Osteocyte (in vitro differentiated cells): ENCODE measurements around the gene ZHX3. TPM values are rescaled to one million over a fixed set of nuclear protein-coding genes. Genes with fewer than 3 reads are reported as not detected.
A peak's percentile ranks its signal among the peaks of the same experiment; 100 is the strongest.

ENCODE experiments used
- DNase-seq: peaks from one replicate; pipeline ENCODE4 v3.0.0; 2021; ENCODE audit warnings: mixed read lengths; ENCODE audit not compliant: unreplicated experiment; ENCODE audit errors: extremely low spot score
- H3K27ac Mint-ChIP-seq: one replicate; pipeline ENCODE4 v1.8.0; 2021; ENCODE audit warnings: mild to moderate bottlenecking, mixed read lengths; ENCODE audit not compliant: unreplicated experiment
- H3K27me3 Mint-ChIP-seq: one replicate; pipeline ENCODE4 v1.8.0; 2021; ENCODE audit warnings: mixed read lengths; ENCODE audit not compliant: unreplicated experiment
- H3K36me3 Mint-ChIP-seq: one replicate; pipeline ENCODE4 v1.8.0; 2021; ENCODE audit warnings: mixed read lengths; ENCODE audit not compliant: unreplicated experiment
- H3K4me1 Mint-ChIP-seq: one replicate; pipeline ENCODE4 v1.8.0; 2021; ENCODE audit warnings: mixed read lengths; ENCODE audit not compliant: unreplicated experiment
- H3K4me3 Mint-ChIP-seq: one replicate; pipeline ENCODE4 v1.8.0; 2021; ENCODE audit warnings: mild to moderate bottlenecking, moderate library complexity, mixed read lengths; ENCODE audit not compliant: unreplicated experiment
- H3K9me3 Mint-ChIP-seq: one replicate; pipeline ENCODE4 v1.8.0; 2021; ENCODE audit warnings: mixed read lengths; ENCODE audit not compliant: unreplicated experiment
- total RNA-seq: library from RNA; stranded (reverse); gene quantifications from 2 replicates; pipeline ENCODE4 v1.2.1, GENCODE V29; 2021
- TF ChIP-seq, protein P1 (sequence below): fragments of 200-600 bp; sonication (generic); IDR thresholded peaks from 2 replicates; pipeline ENCODE4 v1.5.0; 2021; ENCODE audit warnings: antibody characterized with exemption, mild to moderate bottlenecking, moderate library complexity

Gene ZHX3
- total RNA-seq, 1 donor from 2014 or later, result 44.5 TPM

DNA sequence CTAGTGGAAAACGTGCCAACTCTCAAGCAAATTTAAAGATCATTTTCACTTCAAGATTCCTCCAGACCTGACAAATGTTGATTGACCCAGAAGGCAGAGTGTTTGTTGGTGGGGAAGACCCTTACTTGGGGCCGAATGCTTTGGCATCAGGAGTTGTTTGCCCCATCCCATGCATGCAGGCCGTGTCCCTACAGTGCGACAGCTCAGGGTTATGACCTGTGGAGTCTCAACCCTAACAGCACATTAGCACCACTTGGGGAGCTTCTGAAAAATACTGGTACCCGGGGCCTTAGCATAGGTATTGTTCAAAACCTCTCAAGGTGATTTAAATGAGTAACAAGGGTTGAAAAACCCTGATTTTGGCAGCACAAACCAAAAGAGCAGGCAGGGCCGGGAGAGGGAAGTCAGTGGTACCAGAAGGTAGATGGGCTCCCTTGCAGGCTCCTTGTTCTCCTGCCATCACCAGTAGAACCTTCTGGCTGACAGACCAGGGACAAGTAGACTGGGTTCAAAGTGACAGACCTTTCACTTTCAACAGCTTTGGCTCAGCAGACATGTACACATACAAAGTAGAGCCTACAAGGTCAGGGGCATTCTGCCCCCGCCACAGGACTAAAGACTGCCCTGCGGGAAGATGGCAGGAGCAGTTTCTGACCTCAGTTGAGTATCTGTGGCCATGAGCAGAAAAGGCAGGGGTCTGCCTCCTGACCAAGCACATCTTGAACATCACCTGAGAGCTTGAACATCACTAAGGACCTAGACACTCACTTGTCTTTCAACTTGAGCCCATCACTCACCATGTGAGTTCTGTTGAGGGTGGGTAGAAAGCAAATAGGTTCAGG, 140.6 kb downstream of the ZHX3 start:
- no peaks in the 10 kb centered on the region for H3K9me3 Mint-ChIP-seq
- H3K27me3 Mint-ChIP-seq, result no peaks in the 10 kb centered on the region
- H3K4me1 Mint-ChIP-seq, result peaks cover 66% of the 10 kb centered on the region
- DNase-seq, result peak; percentile 76
- H3K36me3 Mint-ChIP-seq, result peaks cover 20% of the 10 kb centered on the region
- TF ChIP-seq, protein P1, sequence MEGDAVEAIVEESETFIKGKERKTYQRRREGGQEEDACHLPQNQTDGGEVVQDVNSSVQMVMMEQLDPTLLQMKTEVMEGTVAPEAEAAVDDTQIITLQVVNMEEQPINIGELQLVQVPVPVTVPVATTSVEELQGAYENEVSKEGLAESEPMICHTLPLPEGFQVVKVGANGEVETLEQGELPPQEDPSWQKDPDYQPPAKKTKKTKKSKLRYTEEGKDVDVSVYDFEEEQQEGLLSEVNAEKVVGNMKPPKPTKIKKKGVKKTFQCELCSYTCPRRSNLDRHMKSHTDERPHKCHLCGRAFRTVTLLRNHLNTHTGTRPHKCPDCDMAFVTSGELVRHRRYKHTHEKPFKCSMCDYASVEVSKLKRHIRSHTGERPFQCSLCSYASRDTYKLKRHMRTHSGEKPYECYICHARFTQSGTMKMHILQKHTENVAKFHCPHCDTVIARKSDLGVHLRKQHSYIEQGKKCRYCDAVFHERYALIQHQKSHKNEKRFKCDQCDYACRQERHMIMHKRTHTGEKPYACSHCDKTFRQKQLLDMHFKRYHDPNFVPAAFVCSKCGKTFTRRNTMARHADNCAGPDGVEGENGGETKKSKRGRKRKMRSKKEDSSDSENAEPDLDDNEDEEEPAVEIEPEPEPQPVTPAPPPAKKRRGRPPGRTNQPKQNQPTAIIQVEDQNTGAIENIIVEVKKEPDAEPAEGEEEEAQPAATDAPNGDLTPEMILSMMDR, result no peak
- H3K4me3 Mint-ChIP-seq, result no peak overlapping the region
- peak overlapping the region; percentile 87 for H3K27ac Mint-ChIP-seq

DNA sequence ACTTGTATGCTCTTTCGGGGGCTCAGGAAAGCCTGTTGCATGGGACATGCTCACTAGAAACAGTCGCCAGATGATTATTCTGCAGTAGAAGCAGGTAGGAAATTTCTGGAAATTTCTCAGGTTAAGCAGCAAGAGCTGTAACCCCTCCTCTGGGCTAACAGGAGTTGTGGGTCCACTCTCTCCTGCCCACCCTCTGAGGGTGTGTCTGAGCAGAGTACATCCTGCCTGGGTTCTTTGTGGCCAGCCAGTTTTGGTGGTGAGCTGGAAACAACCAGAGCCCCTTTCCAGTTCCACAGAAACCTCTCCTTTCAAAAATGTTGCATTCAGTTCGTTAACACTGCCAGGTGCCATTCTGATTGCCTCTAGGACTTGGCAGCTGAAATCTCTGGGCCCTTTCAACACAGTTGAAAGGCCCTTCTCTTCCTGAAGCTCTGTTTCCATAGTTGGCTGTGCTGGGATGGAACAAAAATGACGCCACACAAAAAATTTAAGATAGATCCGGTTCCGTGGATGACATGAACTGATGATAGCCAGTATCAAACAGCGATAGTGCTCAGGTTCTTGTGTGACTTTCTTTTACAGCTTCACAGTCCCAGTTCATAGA, 141.7 kb downstream of the ZHX3 start:
- Mint-ChIP-seq H3K4me1 (peaks cover 66% of the 10 kb centered on the region), H3K27ac (peak overlapping the region; percentile 76), H3K9me3 (no peaks in the 10 kb centered on the region), H3K27me3 (no peaks in the 10 kb centered on the region), H3K36me3 (peaks cover 27% of the 10 kb centered on the region), H3K4me3 (no peak overlapping the region)
- DNase-seq, result no peak
- TF ChIP-seq, protein P1, result no peak

DNA sequence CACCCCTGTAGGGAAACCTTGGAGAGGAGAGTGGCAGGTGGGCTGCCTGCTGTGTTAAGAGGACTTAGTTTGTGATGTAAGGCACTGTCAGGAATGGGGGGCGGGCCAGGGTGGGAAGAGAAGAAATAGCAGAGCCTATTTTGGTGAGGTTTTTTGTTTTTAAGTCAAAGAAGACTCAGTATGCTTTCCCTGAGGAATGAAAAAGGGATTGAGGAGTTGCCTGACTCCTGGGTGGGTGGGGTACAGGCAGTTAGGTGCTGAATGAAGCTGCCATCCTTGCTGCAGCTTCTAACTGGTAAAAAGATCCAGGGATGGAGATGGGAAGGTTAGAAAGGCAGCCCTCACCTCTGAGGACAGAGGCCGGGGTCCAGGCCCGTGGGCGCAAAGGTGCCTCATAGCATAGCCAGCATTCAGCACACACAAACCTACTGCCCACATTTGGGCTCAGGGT, 142.3 kb downstream of the ZHX3 start:
- Mint-ChIP-seq H3K4me3 (no peak overlapping the region), H3K36me3 (peaks cover 33% of the 10 kb centered on the region), H3K27ac (peak overlapping the region; percentile 76), H3K4me1 (peaks cover 66% of the 10 kb centered on the region), H3K9me3 (no peaks in the 10 kb centered on the region), H3K27me3 (no peaks in the 10 kb centered on the region)
- peak; percentile 65 for DNase-seq
- TF ChIP-seq, protein P1, result no peak

DNA sequence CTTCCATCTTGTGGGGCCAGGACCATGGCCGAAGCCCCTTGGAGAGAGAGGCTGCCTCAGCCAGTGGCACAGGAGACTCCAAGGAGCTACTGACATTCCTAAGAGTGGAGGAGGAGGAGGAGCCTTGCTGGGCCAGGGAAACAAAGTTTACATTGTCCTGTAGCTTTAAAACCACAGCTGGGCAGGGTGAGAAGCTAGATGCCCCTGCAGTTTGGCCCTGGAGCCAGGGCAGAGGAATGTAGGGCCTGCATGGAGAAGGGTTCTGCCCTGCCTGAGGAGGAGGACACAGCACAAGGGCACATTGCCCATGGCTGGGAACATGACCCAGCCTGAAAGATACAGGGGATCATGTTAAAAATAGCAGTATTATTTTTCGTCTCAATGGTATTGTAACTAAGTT, 142.7 kb downstream of the ZHX3 start:
- Mint-ChIP-seq H3K27me3 (no peaks in the 10 kb centered on the region), H3K4me3 (no peak overlapping the region), H3K27ac (peak overlapping the region; percentile 76), H3K4me1 (peaks cover 65% of the 10 kb centered on the region), H3K9me3 (no peaks in the 10 kb centered on the region), H3K36me3 (peaks cover 37% of the 10 kb centered on the region)
- DNase-seq, result peak; percentile 80
- TF ChIP-seq, protein P1, result no peak

DNA sequence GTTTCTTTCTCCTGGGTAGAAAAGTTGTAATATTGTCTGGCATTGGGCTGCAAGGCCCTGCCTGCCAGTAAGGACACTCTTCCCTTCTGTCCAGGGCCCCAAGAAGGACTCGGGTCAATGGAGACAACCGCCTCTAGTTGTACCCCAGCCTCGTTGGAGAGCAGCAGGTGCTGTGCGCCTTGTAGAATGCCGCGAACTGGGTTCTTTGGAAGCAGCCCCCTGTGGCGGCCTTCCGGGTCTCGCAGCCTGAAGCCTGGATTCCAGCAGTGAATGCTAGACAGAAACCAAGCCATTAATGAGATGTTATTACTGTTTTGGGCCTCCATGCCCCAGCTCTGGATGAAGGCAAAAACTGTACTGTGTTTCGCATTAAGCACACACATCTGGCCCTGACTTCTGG, 143.2 kb downstream of the ZHX3 start:
- Mint-ChIP-seq H3K4me3 (no peak overlapping the region), H3K27ac (peak overlapping the region; percentile 76), H3K9me3 (no peaks in the 10 kb centered on the region), H3K27me3 (no peaks in the 10 kb centered on the region), H3K4me1 (peaks cover 63% of the 10 kb centered on the region), H3K36me3 (peaks cover 40% of the 10 kb centered on the region)
- TF ChIP-seq, protein P1, result no peak
- DNase-seq, result peak; percentile 76
